GM10847 (cell line): ENCODE measurements around the gene CHST11.

Source experiments
- POLR2A ChIP-seq: IDR thresholded peaks from 2 replicates; pipeline ENCODE4 v1.6.1; 2011; ENCODE audit not compliant: insufficient read length; ENCODE audit errors: extremely low read depth

Gene CHST11

GRCh38 chr12:104448451-104448850 lies 8.3 kb upstream of the CHST11 start:
- TF ChIP-seq POLR2A = no peak

GRCh38 chr12:104450700-104451099 lies 6.0 kb upstream of the CHST11 start:
- TF ChIP-seq POLR2A = no peak

GRCh38 chr12:104452087-104452486 lies 4.7 kb upstream of the CHST11 start:
- no peak for TF ChIP-seq POLR2A

GRCh38 chr12:104453133-104453532 lies 3.6 kb upstream of the CHST11 start:
- TF ChIP-seq POLR2A = no peak

- no peak for TF ChIP-seq POLR2A
These were observed 1.8 kb upstream of the CHST11 start for GRCh38 chr12:104454997-104455396.

GRCh38 chr12:104455578-104456416 lies 951 bp upstream of the CHST11 start:
- no peak for TF ChIP-seq POLR2A

- TF ChIP-seq POLR2A = peak; percentile 73
These were observed 400 bp downstream of the CHST11 start for GRCh38 chr12:104456950-104457745.

GRCh38 chr12:104457746-104458693 lies 1.3 kb downstream of the CHST11 start:
- TF ChIP-seq POLR2A = no peak

- TF ChIP-seq POLR2A = no peak
These were observed 2.1 kb downstream of the CHST11 start for GRCh38 chr12:104458694-104459367.

- no peak for TF ChIP-seq POLR2A
These were observed 2.7 kb downstream of the CHST11 start for GRCh38 chr12:104459368-104459909.

- TF ChIP-seq POLR2A = no peak
These were observed 3.4 kb downstream of the CHST11 start for GRCh38 chr12:104460041-104460719.

- TF ChIP-seq POLR2A = no peak
These were observed 4.4 kb downstream of the CHST11 start for GRCh38 chr12:104460973-104461698.

GRCh38 chr12:104462325-104462724 lies 5.6 kb downstream of the CHST11 start:
- TF ChIP-seq POLR2A = no peak
